HG03280 (cell line): ENCODE data around the gene ARHGAP12.
A peak's percentile ranks its signal among the peaks of the same experiment; 100 is the strongest.
"Not testable (repeated sequence)": the region's sequence is repeated elsewhere in the genome, so short reads cannot be mapped to it uniquely, and the experiment has no call there.

Source experiments
- ATAC-seq: cut with Tn5 transposase; IDR thresholded peaks from one replicate; pipeline ENCODE4 v1.9.1; 2021; ENCODE audit warnings: mild to moderate bottlenecking, moderate library complexity; ENCODE audit not compliant: unreplicated experiment

ARHGAP12 gene

GRCh38 chr10:31773749-31774298 is 154.8 kb downstream of the ARHGAP12 start:
- no peak for ATAC-seq

GRCh38 chr10:31771331-31771831 is 157.2 kb downstream of the ARHGAP12 start:
- ATAC-seq, result no peak

GRCh38 chr10:31770307-31770902 is 158.2 kb downstream of the ARHGAP12 start:
- ATAC-seq, result peak; percentile 89

DNA sequence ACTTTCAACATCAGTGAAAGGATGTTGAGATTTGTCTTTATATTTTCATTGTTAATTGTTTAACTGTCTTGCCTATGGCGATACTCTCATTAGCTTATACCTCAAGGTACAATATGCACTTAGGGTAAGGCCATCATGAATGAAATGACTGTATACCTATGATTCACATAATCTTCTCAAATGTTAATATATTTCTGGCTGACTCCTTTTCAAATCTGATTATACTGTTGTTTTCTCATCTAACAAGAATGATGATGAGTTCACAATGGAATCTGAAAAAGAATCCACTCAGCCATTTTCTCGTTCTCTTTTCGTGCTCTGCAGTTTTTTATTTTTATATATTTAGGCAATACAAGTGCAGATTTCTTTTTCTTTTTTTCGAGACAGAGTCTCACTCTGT is 159.1 kb downstream of the ARHGAP12 start:
- no peak for ATAC-seq

DNA sequence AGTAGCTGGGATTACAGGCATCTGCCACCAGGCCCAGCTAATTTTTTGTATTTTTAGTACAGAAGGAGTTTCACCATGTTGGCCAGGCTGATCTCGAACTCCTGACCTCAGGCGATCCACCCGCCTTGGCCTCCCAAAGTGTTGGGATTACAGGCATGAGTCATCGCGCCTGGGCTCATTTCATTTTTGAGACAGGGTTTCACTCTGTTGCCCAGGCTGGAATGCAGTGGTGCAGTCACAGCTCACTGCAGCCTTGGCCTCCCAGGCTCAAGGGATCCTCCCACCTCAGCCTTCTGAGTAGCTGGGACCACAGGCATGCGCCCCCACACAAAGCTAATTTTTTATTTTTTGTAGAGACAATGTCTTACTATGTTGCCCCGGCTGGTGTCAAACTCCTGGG is 159.7 kb downstream of the ARHGAP12 start:
- not testable (repeated sequence) for ATAC-seq

- ATAC-seq, result no peak
These were observed 160.2 kb downstream of the ARHGAP12 start for GRCh38 chr10:31768467-31768866.

DNA sequence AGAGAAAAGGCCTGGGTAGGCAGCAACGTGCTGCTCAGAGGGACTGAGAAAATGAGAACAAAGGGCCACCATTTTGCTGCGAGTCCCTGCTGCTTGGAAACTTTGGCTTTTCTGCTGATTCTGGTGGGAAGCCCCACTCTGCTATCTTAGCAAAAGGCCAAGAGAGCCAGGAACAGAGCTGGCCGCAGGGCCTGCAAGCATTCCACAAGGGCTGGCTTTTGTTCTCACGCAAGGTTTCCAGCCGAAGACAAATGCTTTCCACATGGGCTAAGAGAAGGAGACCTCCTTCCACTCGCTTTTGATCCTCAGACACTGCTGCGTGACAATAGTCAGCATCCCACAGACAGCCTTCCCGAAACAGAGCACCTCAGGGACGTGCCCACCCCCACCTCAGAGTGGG is 163.1 kb downstream of the ARHGAP12 start:
- no peak for ATAC-seq

- no peak for ATAC-seq
These were observed 166.3 kb downstream of the ARHGAP12 start for GRCh38 chr10:31762316-31762715.

GRCh38 chr10:31761156-31761555 is 167.5 kb downstream of the ARHGAP12 start:
- no peak for ATAC-seq

DNA sequence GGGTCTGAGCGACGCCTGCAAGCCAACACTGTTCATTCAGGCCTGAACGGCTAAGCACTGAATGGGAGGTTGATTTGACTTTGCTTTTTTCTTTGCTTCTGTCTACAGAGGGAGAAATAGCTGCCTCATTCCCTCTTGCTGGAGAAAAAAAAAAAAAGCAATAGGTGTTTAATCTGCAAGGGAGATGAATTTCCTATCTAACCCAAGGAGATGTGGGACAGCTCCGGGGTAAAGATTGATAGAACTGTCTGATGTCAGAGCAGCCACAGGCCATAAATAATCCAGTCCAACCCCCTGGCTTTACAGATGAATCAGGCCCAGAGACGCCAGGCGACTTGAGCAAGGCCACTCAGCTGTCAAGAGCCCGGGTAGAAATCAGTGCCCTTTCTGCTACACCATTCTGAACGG is 168.0 kb downstream of the ARHGAP12 start:
- ATAC-seq, result no peak

- ATAC-seq, result peak; percentile 96
These were observed 168.6 kb downstream of the ARHGAP12 start for GRCh38 chr10:31759799-31760626.

GRCh38 chr10:31759124-31759798 is 169.4 kb downstream of the ARHGAP12 start:
- no peak for ATAC-seq

DNA sequence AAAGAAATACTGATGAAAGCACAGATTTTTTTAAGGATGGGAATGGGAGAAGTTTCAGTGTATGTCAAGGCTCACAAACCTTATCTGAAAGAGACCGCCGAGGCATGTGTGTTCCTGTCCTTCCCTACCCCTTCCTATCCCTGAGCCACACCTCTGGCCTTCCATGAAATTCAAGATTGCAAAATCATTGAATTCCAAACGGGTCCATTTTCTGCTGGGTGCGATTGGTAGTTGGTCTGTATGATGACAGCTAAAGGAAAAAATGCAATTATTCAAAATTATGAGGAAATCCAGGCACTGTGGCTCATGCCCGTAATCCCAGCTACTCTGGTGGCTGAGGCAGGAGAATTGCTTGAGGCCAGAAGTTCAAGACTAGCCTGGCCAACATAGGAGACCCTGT is 170.1 kb downstream of the ARHGAP12 start:
- ATAC-seq, result no peak

- no peak for ATAC-seq
These were observed 170.8 kb downstream of the ARHGAP12 start for GRCh38 chr10:31757831-31758230.

GRCh38 chr10:31757386-31757791 is 171.2 kb downstream of the ARHGAP12 start:
- no peak for ATAC-seq

DNA sequence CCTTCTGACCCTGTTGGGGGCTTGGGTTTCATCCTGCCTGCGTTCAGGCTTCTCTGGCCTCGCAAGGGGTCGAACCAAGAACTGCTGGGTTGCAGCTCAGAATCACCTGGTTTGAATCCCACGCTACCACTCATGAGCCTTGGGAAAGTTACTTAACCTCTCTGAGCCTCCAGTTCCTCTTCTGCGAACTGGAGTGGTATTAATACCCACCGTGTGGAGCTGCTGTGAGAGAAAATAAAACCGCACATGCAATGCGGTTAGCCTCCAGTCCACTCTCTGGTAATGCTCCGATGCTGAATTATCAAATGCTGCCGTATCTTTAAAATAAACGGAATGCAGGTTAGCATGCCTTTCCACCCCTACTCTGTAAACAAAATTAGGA is 171.9 kb downstream of the ARHGAP12 start:
- no peak for ATAC-seq

DNA sequence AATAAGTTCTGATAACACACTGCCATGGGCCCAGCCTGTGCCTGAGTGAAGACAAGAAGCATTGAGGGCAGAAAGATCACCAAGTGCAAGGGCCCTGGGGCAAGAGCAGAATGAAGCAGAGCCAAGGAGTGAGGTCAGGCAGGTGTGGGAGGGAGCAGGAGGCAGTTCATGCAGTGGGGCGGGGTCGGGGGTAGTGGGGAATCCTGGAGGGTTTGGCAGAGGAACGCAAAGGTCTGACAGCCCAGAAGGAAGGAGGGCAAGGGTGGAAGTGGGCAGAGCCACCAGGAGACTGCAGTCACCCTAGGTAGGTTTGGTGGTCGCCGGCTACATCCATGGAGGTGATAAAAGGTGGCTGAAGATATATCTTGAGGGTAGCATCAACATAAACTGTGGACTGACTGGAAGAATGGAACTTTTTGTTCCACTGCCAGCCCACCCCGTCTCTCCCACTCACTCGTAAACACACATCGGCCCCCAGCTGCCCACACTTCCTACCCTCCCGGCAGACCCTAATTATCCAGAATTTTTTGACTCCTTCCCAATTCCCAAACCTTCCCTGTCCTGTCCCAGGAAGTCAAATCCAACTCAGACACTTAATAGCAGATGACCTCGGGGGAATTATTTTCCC is 172.4 kb downstream of the ARHGAP12 start:
- ATAC-seq, result no peak
